Anterior cingulate cortex (tissue), 58 donors: ENCODE results near the gene SLC25A6.
"Not testable (repeated sequence)": the region's sequence is repeated elsewhere in the genome, so short reads cannot be mapped to it uniquely, and the experiment has no call there.

ENCODE experiments used
- DNase-seq, 58 donors: peaks; one replicate each; lab custom pipeline; 2025; lab: John Stamatoyannopoulos, UW

SLC25A6 gene

GRCh38 chrX:1416327-1416784, 24.4 kb upstream of the SLC25A6 start:
- DNase-seq, result no peak

GRCh38 chrX:1412551-1413161, 20.7 kb upstream of the SLC25A6 start:
- no peak for DNase-seq

GRCh38 chrX:1411326-1411725, 19.4 kb upstream of the SLC25A6 start:
- no peak for DNase-seq

- DNase-seq, result no peak
Observed at GRCh38 chrX:1407035-1407434, 15.1 kb upstream of the SLC25A6 start.

- DNase-seq, result not testable (repeated sequence)
Observed at GRCh38 chrX:1405769-1406168, 13.9 kb upstream of the SLC25A6 start.

- not testable (repeated sequence) for DNase-seq
Observed at GRCh38 chrX:1403867-1404266, 12.0 kb upstream of the SLC25A6 start.

GRCh38 chrX:1403228-1403627, 11.3 kb upstream of the SLC25A6 start:
- no peak for DNase-seq

GRCh38 chrX:1401611-1402430, 9.9 kb upstream of the SLC25A6 start:
- DNase-seq, result no peak

GRCh38 chrX:1400742-1401471, 9.0 kb upstream of the SLC25A6 start:
- no peak for DNase-seq

- DNase-seq, result no peak
Observed at GRCh38 chrX:1400049-1400448, 8.1 kb upstream of the SLC25A6 start.

GRCh38 chrX:1398431-1399340, 6.8 kb upstream of the SLC25A6 start:
- DNase-seq, result no peak

- no peak for DNase-seq
Observed at GRCh38 chrX:1397441-1398270, 5.7 kb upstream of the SLC25A6 start.

- DNase-seq, result no peak
Observed at GRCh38 chrX:1397001-1397400, 5.1 kb upstream of the SLC25A6 start.

- DNase-seq, result no peak
Observed at GRCh38 chrX:1395646-1396216, 3.8 kb upstream of the SLC25A6 start.

GRCh38 chrX:1394731-1395501, 3.0 kb upstream of the SLC25A6 start:
- DNase-seq, result no peak

- no peak for DNase-seq
Observed at GRCh38 chrX:1393871-1394615, 2.1 kb upstream of the SLC25A6 start.

- no peak for DNase-seq
Observed at GRCh38 chrX:1392376-1393068, 609 bp upstream of the SLC25A6 start.
